HFFc6 (cell line): Measurements from ENCODE around the gene ANO10. TPM values are rescaled to one million over a fixed set of nuclear protein-coding genes. Genes with fewer than 3 reads are reported as not detected.

ENCODE experiments used
- DNase-seq: peaks from one replicate; pipeline ENCODE4 v3.0.0-alpha.2; 2018
- H3K27ac Mint-ChIP-seq: 2 replicates; pipeline ENCODE4 v1.8.0; 2020; ENCODE audit warnings: mild to moderate bottlenecking, mixed read lengths
- H3K27me3 Mint-ChIP-seq: 2 replicates; pipeline ENCODE4 v1.8.0; 2021; ENCODE audit warnings: mild to moderate bottlenecking, moderate library complexity, mixed read lengths; ENCODE audit not compliant: insufficient read depth
- H3K36me3 Mint-ChIP-seq: 2 replicates; pipeline ENCODE4 v1.8.0; 2021; ENCODE audit warnings: low read depth, mixed read lengths
- H3K4me1 Mint-ChIP-seq: 2 replicates; pipeline ENCODE4 v1.8.0; 2020; ENCODE audit warnings: low read depth, mixed read lengths
- H3K4me3 Mint-ChIP-seq: 2 replicates; pipeline ENCODE4 v1.8.0; 2020; ENCODE audit warnings: mild to moderate bottlenecking, moderate library complexity, mixed read lengths
- H3K9me3 Mint-ChIP-seq: 2 replicates; pipeline ENCODE4 v1.8.0; 2020; ENCODE audit warnings: mild to moderate bottlenecking, mixed read lengths
- total RNA-seq, 6 experiments: library from RNA; stranded (reverse); fragmentation: NEBNext Ultra II Directional; extraction: Animal tissue kit (Norgen Biotek cat#: 25700); gene quantifications; 2 replicates in 1 of 6; 3 replicates in 5 of 6; pipeline ENCODE4 v1.2.3, GENCODE V29; 2021
- TF ChIP-seq, protein P1 (sequence below): fragments of 200-600 bp; sonication (generic); IDR thresholded peaks from 2 replicates; pipeline ENCODE4 v1.5.0; 2021; ENCODE audit warnings: antibody characterized with exemption, mild to moderate bottlenecking

Gene ANO10
- total RNA-seq, 6 experiments from 2014 or later: 78.3 to 103 (median 90.8) TPM

DNA sequence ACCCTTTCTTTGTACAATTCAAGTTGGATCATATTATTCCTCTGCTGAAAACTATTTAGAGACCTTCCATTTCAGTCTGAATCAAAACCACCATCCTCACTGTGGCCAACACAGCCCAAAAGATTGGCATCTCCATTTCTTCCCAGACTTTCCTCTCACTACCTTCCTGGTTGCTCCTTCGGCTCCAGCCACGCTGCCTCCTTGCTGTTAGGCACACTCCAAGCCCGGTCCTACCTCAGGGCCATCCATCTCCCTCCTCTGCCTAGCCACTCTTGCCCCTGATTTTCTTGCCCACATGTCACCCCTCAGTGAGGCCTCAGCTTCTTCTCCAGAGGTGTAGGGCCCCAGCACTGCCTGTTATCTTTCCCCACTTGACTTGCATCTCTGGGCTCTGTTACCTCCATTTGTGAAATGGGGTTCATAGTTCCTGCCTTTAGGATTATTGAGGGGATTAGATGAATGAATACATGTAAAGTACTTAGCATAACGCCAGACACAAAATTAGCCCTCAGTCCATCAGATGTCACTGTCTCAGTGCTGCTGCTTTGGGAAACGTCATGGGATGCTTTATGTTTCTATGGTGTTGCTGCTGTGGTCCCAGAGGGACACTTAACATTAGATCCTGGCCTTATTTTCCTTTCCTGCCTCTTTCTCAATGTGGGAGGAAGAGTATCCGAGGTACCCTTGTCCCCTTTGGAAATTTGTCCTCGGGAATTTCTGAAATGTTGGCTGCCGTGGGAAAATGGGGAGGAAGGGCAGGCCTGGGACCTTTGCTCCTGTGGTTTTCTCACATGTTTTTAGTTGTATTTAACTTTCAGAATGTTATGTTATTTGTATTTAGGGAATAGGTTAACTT, 304.1 kb downstream of the ANO10 start:
- DNase-seq: no peak
- TF ChIP-seq, protein P1, sequence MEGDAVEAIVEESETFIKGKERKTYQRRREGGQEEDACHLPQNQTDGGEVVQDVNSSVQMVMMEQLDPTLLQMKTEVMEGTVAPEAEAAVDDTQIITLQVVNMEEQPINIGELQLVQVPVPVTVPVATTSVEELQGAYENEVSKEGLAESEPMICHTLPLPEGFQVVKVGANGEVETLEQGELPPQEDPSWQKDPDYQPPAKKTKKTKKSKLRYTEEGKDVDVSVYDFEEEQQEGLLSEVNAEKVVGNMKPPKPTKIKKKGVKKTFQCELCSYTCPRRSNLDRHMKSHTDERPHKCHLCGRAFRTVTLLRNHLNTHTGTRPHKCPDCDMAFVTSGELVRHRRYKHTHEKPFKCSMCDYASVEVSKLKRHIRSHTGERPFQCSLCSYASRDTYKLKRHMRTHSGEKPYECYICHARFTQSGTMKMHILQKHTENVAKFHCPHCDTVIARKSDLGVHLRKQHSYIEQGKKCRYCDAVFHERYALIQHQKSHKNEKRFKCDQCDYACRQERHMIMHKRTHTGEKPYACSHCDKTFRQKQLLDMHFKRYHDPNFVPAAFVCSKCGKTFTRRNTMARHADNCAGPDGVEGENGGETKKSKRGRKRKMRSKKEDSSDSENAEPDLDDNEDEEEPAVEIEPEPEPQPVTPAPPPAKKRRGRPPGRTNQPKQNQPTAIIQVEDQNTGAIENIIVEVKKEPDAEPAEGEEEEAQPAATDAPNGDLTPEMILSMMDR: no peak
- no peaks in the 10 kb centered on the region for H3K9me3 Mint-ChIP-seq
- H3K27me3 Mint-ChIP-seq: peaks cover 2% of the 10 kb centered on the region; the same call in 1 of the 2 replicates
- H3K27ac Mint-ChIP-seq: no peak overlapping the region
- no peaks in the 10 kb centered on the region for H3K4me1 Mint-ChIP-seq
- peaks cover 26% of the 10 kb centered on the region for H3K36me3 Mint-ChIP-seq
- no peak overlapping the region for H3K4me3 Mint-ChIP-seq

DNA sequence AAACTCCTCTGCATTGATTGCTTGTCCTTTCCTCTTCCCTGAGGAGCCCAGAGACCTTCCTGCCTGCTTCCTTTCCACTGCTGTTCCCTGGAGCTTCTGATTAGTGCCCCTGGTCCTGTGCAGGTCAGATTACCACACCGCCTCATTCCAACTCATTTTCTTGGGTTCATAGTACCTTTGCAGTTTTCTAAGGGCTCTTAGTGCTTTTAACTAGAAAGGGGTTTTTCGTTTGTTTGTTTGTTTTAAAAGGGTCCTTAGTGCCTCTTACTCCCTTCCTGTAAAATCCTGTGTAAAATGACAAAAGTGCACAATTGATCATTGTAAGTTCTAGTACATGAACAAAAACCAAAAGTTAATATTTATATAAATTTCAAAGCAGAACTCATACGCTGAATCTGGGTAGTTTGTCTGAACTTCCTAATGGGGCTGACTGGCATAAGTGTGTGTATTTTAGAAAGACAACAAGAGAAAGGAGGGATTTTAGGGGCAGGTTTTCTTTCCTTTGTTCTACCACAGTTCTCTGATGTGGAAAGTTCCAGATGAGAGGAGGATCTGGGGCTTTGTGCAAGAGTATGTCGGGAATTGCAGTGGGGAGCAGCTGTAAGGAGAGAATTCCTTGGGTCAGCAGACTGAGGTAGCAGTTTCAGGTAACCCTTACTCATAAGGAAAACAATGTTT, 304.9 kb downstream of the ANO10 start:
- TF ChIP-seq, protein P1: no peak
- peaks cover 26% of the 10 kb centered on the region for H3K36me3 Mint-ChIP-seq
- DNase-seq: no peak
- H3K9me3 Mint-ChIP-seq: no peaks in the 10 kb centered on the region
- no peaks in the 10 kb centered on the region for H3K4me1 Mint-ChIP-seq
- no peak overlapping the region for H3K4me3 Mint-ChIP-seq
- H3K27me3 Mint-ChIP-seq: no peaks in the 10 kb centered on the region
- no peak overlapping the region for H3K27ac Mint-ChIP-seq

Other genes starting within 250 kb of the ANO10 start
- 10 to 100 TPM; 16.0 to 25.8 (median 18.1) TPM for gene ABHD5, start 68.9 kb upstream of the ANO10 start, total RNA-seq